Measurements from ENCODE around the gene HOXB4. TPM values are rescaled to one million over a fixed set of nuclear protein-coding genes. Genes with fewer than 3 reads are reported as not detected.
A peak's percentile ranks its signal among the peaks of the same experiment; 100 is the strongest.

HOXB4 gene
- total RNA-seq, 1 experiment from 2014 or later: 27.9 TPM

- intact Hi-C loops (cut with micrococcal nuclease; ENCODE audit: unreplicated experiment) (no loop called here), in situ Hi-C loops (cut with HindIII; ENCODE audit: low pct_unique_long_range_greater_than_20kb, low sequenced_read_pairs) (no loop called here)
- ATAC-seq: peak; percentile 66
- H3K9me3 ChIP-seq (ENCODE audit: control insufficient read depth, insufficient read depth, low read depth, low read length): no peaks in the 10 kb centered on the region
- peaks cover 59% of the 10 kb centered on the region for H3K4me1 ChIP-seq (ENCODE audit: control insufficient read depth, insufficient read depth, low read length)
- TF ChIP-seq, protein P1, sequence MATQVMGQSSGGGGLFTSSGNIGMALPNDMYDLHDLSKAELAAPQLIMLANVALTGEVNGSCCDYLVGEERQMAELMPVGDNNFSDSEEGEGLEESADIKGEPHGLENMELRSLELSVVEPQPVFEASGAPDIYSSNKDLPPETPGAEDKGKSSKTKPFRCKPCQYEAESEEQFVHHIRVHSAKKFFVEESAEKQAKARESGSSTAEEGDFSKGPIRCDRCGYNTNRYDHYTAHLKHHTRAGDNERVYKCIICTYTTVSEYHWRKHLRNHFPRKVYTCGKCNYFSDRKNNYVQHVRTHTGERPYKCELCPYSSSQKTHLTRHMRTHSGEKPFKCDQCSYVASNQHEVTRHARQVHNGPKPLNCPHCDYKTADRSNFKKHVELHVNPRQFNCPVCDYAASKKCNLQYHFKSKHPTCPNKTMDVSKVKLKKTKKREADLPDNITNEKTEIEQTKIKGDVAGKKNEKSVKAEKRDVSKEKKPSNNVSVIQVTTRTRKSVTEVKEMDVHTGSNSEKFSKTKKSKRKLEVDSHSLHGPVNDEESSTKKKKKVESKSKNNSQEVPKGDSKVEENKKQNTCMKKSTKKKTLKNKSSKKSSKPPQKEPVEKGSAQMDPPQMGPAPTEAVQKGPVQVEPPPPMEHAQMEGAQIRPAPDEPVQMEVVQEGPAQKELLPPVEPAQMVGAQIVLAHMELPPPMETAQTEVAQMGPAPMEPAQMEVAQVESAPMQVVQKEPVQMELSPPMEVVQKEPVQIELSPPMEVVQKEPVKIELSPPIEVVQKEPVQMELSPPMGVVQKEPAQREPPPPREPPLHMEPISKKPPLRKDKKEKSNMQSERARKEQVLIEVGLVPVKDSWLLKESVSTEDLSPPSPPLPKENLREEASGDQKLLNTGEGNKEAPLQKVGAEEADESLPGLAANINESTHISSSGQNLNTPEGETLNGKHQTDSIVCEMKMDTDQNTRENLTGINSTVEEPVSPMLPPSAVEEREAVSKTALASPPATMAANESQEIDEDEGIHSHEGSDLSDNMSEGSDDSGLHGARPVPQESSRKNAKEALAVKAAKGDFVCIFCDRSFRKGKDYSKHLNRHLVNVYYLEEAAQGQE (IDR thresholded peaks at IDR 0.05; ENCODE audit: insufficient read depth in 1 of 2, low read depth in 2 of 2, low read length in 1 of 2): no peak
- TF ChIP-seq POLR2AphosphoS5 (IDR thresholded peaks at IDR 0.05; ENCODE audit: low read depth, low read length): peak; percentile 95
- no peak for TF ChIP-seq TCF7L2 (IDR thresholded peaks at IDR 0.05; ENCODE audit: low read depth, low read length)
- no peak for TF ChIP-seq CTCF (IDR thresholded peaks at IDR 0.05)
- TF ChIP-seq SIN3A (IDR thresholded peaks at IDR 0.05; ENCODE audit: borderline replicate concordance, insufficient read depth, low read depth, low read length): peak; percentile 62
- no peak for DNase-seq (ENCODE audit: low read depth, low spot score)
- ChIA-PET POLR2A (interaction anchor here (0.5 to 2.0 kb wide), 9 partner anchors 10 to 428 kb away, joined by 3 to 27 read pairs (median 5); no protein-coding TSS in a partner anchor), CTCF (interaction anchor here (0.6 to 1.6 kb wide), 5 partner anchors 10 to 332 kb away, joined by 3 to 13 read pairs (median 5); no protein-coding TSS in a partner anchor)
- peak within 1 kb of the TSS; percentile 99 for H3K27ac ChIP-seq (ENCODE audit: low read length)
- no peaks in the 10 kb centered on the region for H3K27me3 ChIP-seq (ENCODE audit: control insufficient read depth, insufficient read depth, low read length)
- H3K4me3 ChIP-seq (ENCODE audit: low read depth in 2 of 2, low read length in 2 of 2): peak within 1 kb of the TSS; percentile 78 to 93
- H3K36me3 ChIP-seq (ENCODE audit: control insufficient read depth, insufficient read depth, low read length): 0 out of 2 replicates have a peak, but pooled peaks cover 3% of the 10 kb centered on the region
- BruUV-seq (replicated peaks): TSS peak; percentile 94
These were observed 48.3 kb upstream of the HOXB4 start, which contains the start of gene HOXB9 for GRCh38 chr17:48626245-48627117. HOXB9 (minus strand) TSS chr17:48626358; CDS start chr17:48626269, 89 bp downstream.

GRCh38 chr17:48625495-48626244, 47.5 kb upstream of the HOXB4 start:
- peaks cover 60% of the 10 kb centered on the region for H3K4me1 ChIP-seq (ENCODE audit: control insufficient read depth, insufficient read depth, low read length)
- CTCF ChIA-PET: interaction anchor here (0.7 to 1.6 kb wide), 4 partner anchors 11 to 266 kb away, joined by 3 to 13 read pairs (median 4); no protein-coding TSS in a partner anchor
- BruUV-seq (replicated peaks): TSS peak; percentile 62
- H3K9me3 ChIP-seq (ENCODE audit: control insufficient read depth, insufficient read depth, low read depth, low read length): no peaks in the 10 kb centered on the region
- intact Hi-C loops (cut with micrococcal nuclease; ENCODE audit: unreplicated experiment): no loop called here
- peak overlapping the region; percentile 95 for H3K27ac ChIP-seq (ENCODE audit: low read length)
- POLR2A ChIA-PET: interaction anchor here (0.6 to 2.0 kb wide), 11 partner anchors 9 to 548 kb away, joined by 3 to 27 read pairs (median 4); no protein-coding TSS in a partner anchor
- DNase-seq (ENCODE audit: low read depth, low spot score): no peak
- peak overlapping the region; percentile 78 to 93 for H3K4me3 ChIP-seq (ENCODE audit: low read depth in 2 of 2, low read length in 2 of 2)
- in situ Hi-C loops (cut with HindIII; ENCODE audit: low pct_unique_long_range_greater_than_20kb, low sequenced_read_pairs): no loop called here
- H3K27me3 ChIP-seq (ENCODE audit: control insufficient read depth, insufficient read depth, low read length): no peaks in the 10 kb centered on the region
- 0 out of 2 replicates have a peak, but pooled peaks cover 3% of the 10 kb centered on the region for H3K36me3 ChIP-seq (ENCODE audit: control insufficient read depth, insufficient read depth, low read length)
- TF ChIP-seq SIN3A (IDR thresholded peaks at IDR 0.05; ENCODE audit: borderline replicate concordance, insufficient read depth, low read depth, low read length) (no peak), CTCF (IDR thresholded peaks at IDR 0.05) (no peak), TCF7L2 (IDR thresholded peaks at IDR 0.05; ENCODE audit: low read depth, low read length) (peak; percentile 89)
- TF ChIP-seq, protein P1 (IDR thresholded peaks at IDR 0.05; ENCODE audit: insufficient read depth in 1 of 2, low read depth in 2 of 2, low read length in 1 of 2): 0 out of 4 replicates have a peak, but pooled peaks of 1 of the 2 experiments have one; percentile 31
- ATAC-seq: peak; percentile 73

Data from Panc1 (cell line).